Prostate gland (tissue), 2 donors: ENCODE measurements around the gene SIVA1.

ENCODE experiments used
- CTCF ChIP-seq, 4 experiments: fragments of 200-600 bp in 2 of 4; fragments of 450-650 bp in 2 of 4; sonication (generic) in 2 of 4; IDR thresholded peaks; 1 replicate in 3 of 4; 2 replicates in 1 of 4; pipeline ENCODE4 v1.5.1; 2016 to 2019; ENCODE audit warnings: antibody characterized with exemption in 4 of 4, mild to moderate bottlenecking in 2 of 4, moderate library complexity in 2 of 4
- POLR2A ChIP-seq: fragments of 450-650 bp; IDR thresholded peaks from one replicate; pipeline ENCODE4 v1.6.1; 2016; ENCODE audit warnings: antibody characterized with exemption, mild to moderate bottlenecking
- POLR2AphosphoS5 ChIP-seq: sonication (generic); formaldehyde crosslinking; IDR thresholded peaks from one replicate; pipeline ENCODE4 v1.6.1; 2017; ENCODE audit warnings: antibody characterized with exemption

GRCh38 chr14:104775073-104775489 lies 22.1 kb downstream of the SIVA1 start:
- no peak for TF ChIP-seq CTCF (IDR thresholded peaks at IDR 0.05)
- TF ChIP-seq POLR2A = no peak
- TF ChIP-seq POLR2AphosphoS5 = no peak
